IPS-18a (cell line): ENCODE results near the gene ACRV1.

Source experiments
- H3K27ac ChIP-seq: one replicate; pipeline ENCODE4 v1.5.1; 2013; ENCODE audit warnings: low read length
- H3K27me3 ChIP-seq: one replicate; pipeline ENCODE4 v1.6.1; 2013; ENCODE audit warnings: mild to moderate bottlenecking, low read length; ENCODE audit not compliant: control insufficient read depth, insufficient read depth
- H3K36me3 ChIP-seq: one replicate; pipeline ENCODE4 v1.6.1; 2013; ENCODE audit warnings: low read depth, low read length; ENCODE audit not compliant: control insufficient read depth
- H3K4me1 ChIP-seq: one replicate; pipeline ENCODE4 v1.6.1; 2013; ENCODE audit warnings: low read depth, low read length; ENCODE audit not compliant: control insufficient read depth
- H3K4me3 ChIP-seq: one replicate; pipeline ENCODE4 v1.5.1; 2013; ENCODE audit warnings: low read length
- H3K9ac ChIP-seq: one replicate; pipeline ENCODE4 v1.6.1; 2013; ENCODE audit warnings: mild to moderate bottlenecking, low read length, moderate library complexity
- H3K9me3 ChIP-seq: one replicate; pipeline ENCODE4 v1.6.1; 2013; ENCODE audit warnings: low read depth, low read length; ENCODE audit not compliant: control insufficient read depth

ACRV1 gene

GRCh38 chr11:125688632-125689031 lies 8.0 kb upstream of the ACRV1 start:
- H3K9ac ChIP-seq = no peak overlapping the region

GRCh38 chr11:125688066-125688465 lies 7.4 kb upstream of the ACRV1 start:
- no peak overlapping the region for H3K4me3 ChIP-seq
- no peaks in the 10 kb centered on the region for H3K36me3 ChIP-seq
- H3K27ac ChIP-seq = no peak overlapping the region
- H3K9me3 ChIP-seq = no peaks in the 10 kb centered on the region
- no peaks in the 10 kb centered on the region for H3K4me1 ChIP-seq
- H3K27me3 ChIP-seq = no peaks in the 10 kb centered on the region
- no peak overlapping the region for H3K9ac ChIP-seq

More at GRCh38 chr11:125688632-125689031, 8.0 kb upstream of the ACRV1 start:
- H3K27me3 ChIP-seq = no peaks in the 10 kb centered on the region
- H3K36me3 ChIP-seq = no peaks in the 10 kb centered on the region
- no peak overlapping the region for H3K27ac ChIP-seq
- H3K4me3 ChIP-seq = no peak overlapping the region
- no peaks in the 10 kb centered on the region for H3K4me1 ChIP-seq
- H3K9me3 ChIP-seq = no peaks in the 10 kb centered on the region

- H3K9ac ChIP-seq = no peak overlapping the region
Observed at GRCh38 chr11:125685228-125685627, 4.6 kb upstream of the ACRV1 start.

GRCh38 chr11:125679837-125680236 lies 810 bp downstream of the ACRV1 start:
- Histone ChIP-seq H3K27me3 (no peaks in the 10 kb centered on the region), H3K4me1 (no peaks in the 10 kb centered on the region), H3K36me3 (peaks cover 32% of the 10 kb centered on the region), H3K4me3 (no peak overlapping the region), H3K9me3 (no peaks in the 10 kb centered on the region), H3K9ac (no peak overlapping the region), H3K27ac (no peak overlapping the region)

More at GRCh38 chr11:125685228-125685627, 4.6 kb upstream of the ACRV1 start:
- no peak overlapping the region for H3K27ac ChIP-seq
- no peaks in the 10 kb centered on the region for H3K27me3 ChIP-seq
- H3K9me3 ChIP-seq = no peaks in the 10 kb centered on the region
- H3K4me1 ChIP-seq = no peaks in the 10 kb centered on the region
- no peaks in the 10 kb centered on the region for H3K36me3 ChIP-seq
- H3K4me3 ChIP-seq = no peak overlapping the region

GRCh38 chr11:125679397-125679796 lies 1.2 kb downstream of the ACRV1 start:
- Histone ChIP-seq H3K9me3 (no peaks in the 10 kb centered on the region), H3K4me3 (no peak overlapping the region), H3K27me3 (no peaks in the 10 kb centered on the region), H3K4me1 (no peaks in the 10 kb centered on the region), H3K36me3 (peaks cover 32% of the 10 kb centered on the region), H3K9ac (no peak overlapping the region), H3K27ac (no peak overlapping the region)

- no peaks in the 10 kb centered on the region for H3K4me1 ChIP-seq
- no peak overlapping the region for H3K27ac ChIP-seq
- no peak overlapping the region for H3K9ac ChIP-seq
- H3K27me3 ChIP-seq = no peaks in the 10 kb centered on the region
- peaks cover 39% of the 10 kb centered on the region for H3K36me3 ChIP-seq
- no peaks in the 10 kb centered on the region for H3K9me3 ChIP-seq
- H3K4me3 ChIP-seq = no peak overlapping the region
Observed at GRCh38 chr11:125675196-125675595, 5.5 kb downstream of the ACRV1 start.

- peaks cover 38% of the 10 kb centered on the region for H3K36me3 ChIP-seq
- H3K9me3 ChIP-seq = no peaks in the 10 kb centered on the region
- no peaks in the 10 kb centered on the region for H3K27me3 ChIP-seq
- H3K4me1 ChIP-seq = no peaks in the 10 kb centered on the region
- no peak overlapping the region for H3K27ac ChIP-seq
- no peak overlapping the region for H3K9ac ChIP-seq
- no peak overlapping the region for H3K4me3 ChIP-seq
Observed at GRCh38 chr11:125674210-125674609, 6.4 kb downstream of the ACRV1 start.

- no peaks in the 10 kb centered on the region for H3K27me3 ChIP-seq
- H3K36me3 ChIP-seq = peaks cover 28% of the 10 kb centered on the region
- no peak overlapping the region for H3K27ac ChIP-seq
- H3K4me3 ChIP-seq = no peak overlapping the region
- H3K9ac ChIP-seq = no peak overlapping the region
- no peaks in the 10 kb centered on the region for H3K4me1 ChIP-seq
- peaks cover 4% of the 10 kb centered on the region for H3K9me3 ChIP-seq
Observed at GRCh38 chr11:125671561-125671960, 9.1 kb downstream of the ACRV1 start.

- Histone ChIP-seq H3K36me3 (peaks cover 26% of the 10 kb centered on the region), H3K9me3 (peaks cover 4% of the 10 kb centered on the region), H3K4me3 (no peak overlapping the region), H3K27ac (no peak overlapping the region), H3K9ac (no peak overlapping the region), H3K27me3 (no peaks in the 10 kb centered on the region), H3K4me1 (no peaks in the 10 kb centered on the region)
Observed at GRCh38 chr11:125670172-125670571, 10.5 kb downstream of the ACRV1 start.

- no peaks in the 10 kb centered on the region for H3K27me3 ChIP-seq
- H3K4me1 ChIP-seq = no peaks in the 10 kb centered on the region
- peaks cover 26% of the 10 kb centered on the region for H3K36me3 ChIP-seq
- H3K4me3 ChIP-seq = no peak overlapping the region
- H3K27ac ChIP-seq = no peak overlapping the region
- no peak overlapping the region for H3K9ac ChIP-seq
- H3K9me3 ChIP-seq = peaks cover 4% of the 10 kb centered on the region
Observed at GRCh38 chr11:125667151-125667550, 13.5 kb downstream of the ACRV1 start.

- Histone ChIP-seq H3K9me3 (peaks cover 4% of the 10 kb centered on the region), H3K36me3 (peaks cover 31% of the 10 kb centered on the region), H3K9ac (no peak overlapping the region), H3K4me1 (no peaks in the 10 kb centered on the region), H3K27ac (no peak overlapping the region), H3K27me3 (no peaks in the 10 kb centered on the region), H3K4me3 (no peak overlapping the region)
Observed at GRCh38 chr11:125663910-125664309, 16.7 kb downstream of the ACRV1 start.

GRCh38 chr11:125662689-125663088 lies 18.0 kb downstream of the ACRV1 start:
- no peak overlapping the region for H3K4me3 ChIP-seq
- no peaks in the 10 kb centered on the region for H3K4me1 ChIP-seq
- H3K27me3 ChIP-seq = no peaks in the 10 kb centered on the region
- H3K9me3 ChIP-seq = peaks cover 4% of the 10 kb centered on the region
- H3K36me3 ChIP-seq = peaks cover 40% of the 10 kb centered on the region
- no peak overlapping the region for H3K9ac ChIP-seq
- H3K27ac ChIP-seq = no peak overlapping the region
